Endothelial cell of umbilical vein (primary cell): ENCODE data around the gene UPF3A. TPM values are rescaled to one million over a fixed set of nuclear protein-coding genes. Genes with fewer than 3 reads are reported as not detected.

ENCODE experiments used
- microRNA-seq: library from miRNA; unstranded; fragments of <30 nt; microRNA quantifications from one replicate; pipeline ENCODE4 v1.2.0, GENCODE V29; 2021; ENCODE audit warnings: borderline number of aligned reads, borderline replicate concordance
- polyA plus RNA-seq, 4 experiments: library from polyadenylated mRNA; depleted of rRNA in 3 of 4; stranded (reverse) in 3 of 4; unstranded in 1 of 4; fragments of >200 nt; gene quantifications; 2 replicates each; pipeline versions ENCODE4 v1.2.1 to v1.2.3, GENCODE V29; 2011 to 2012; ENCODE audit warnings: missing spikeins in 1 of 4
- small RNA-seq: library from RNA; depleted of rRNA; stranded (forward); fragments of <200 nt; gene quantifications from one replicate; pipeline ENCODE3, GENCODE V24; 2012; ENCODE audit warnings: low replicate concordance, low read depth; ENCODE audit not compliant: insufficient read depth, insufficient read length
- total RNA-seq: library from RNA; stranded (reverse); gene quantifications from 2 replicates; pipeline ENCODE4 v1.2.3, GENCODE V29; 2021

The UPF3A gene
- total and polyA plus RNA-seq, 2 donors (not counting 3 experiments of a cell fraction or from before 2014, with no cell fraction given): 37.2 to 75.4 TPM

Small RNA genes lying within 50 kb of the gene (microRNA-seq; reads per million reads assigned to microRNA genes)
- gene MIR4502: not detected
- not detected for gene MIR548AR

Small RNA genes lying within 50 kb of the gene (small RNA-seq; reads per million reads assigned to genes)
- not detected for gene MIR4502
- gene MIR548AR: not detected

Other genes starting within 250 kb of the UPF3A start
- gene RASA3, start 149.0 kb upstream of the UPF3A start, total RNA-seq: 51.2 and 53.8 TPM in 2 replicates
- 22.5 and 26.5 TPM in 2 replicates for gene RASA3, start 149.0 kb upstream of the UPF3A start, polyA plus RNA-seq
- gene CFAP97D2, start 102.3 kb upstream of the UPF3A start, total RNA-seq: not detected in 2 replicates
- gene CFAP97D2, start 102.3 kb upstream of the UPF3A start, polyA plus RNA-seq: 0.13 TPM in 1 of 2 replicates, not detected in the other
- 77.1 and 83.3 TPM in 2 replicates for gene CDC16, start 46.7 kb upstream of the UPF3A start, total RNA-seq
- gene CDC16, start 46.7 kb upstream of the UPF3A start, polyA plus RNA-seq: 39.2 and 41.6 TPM in 2 replicates
- gene CHAMP1, start 32.9 kb downstream of the UPF3A start, total RNA-seq: 21.2 and 24.1 TPM in 2 replicates
- 14.7 and 19.2 TPM in 2 replicates for gene CHAMP1, start 32.9 kb downstream of the UPF3A start, polyA plus RNA-seq